ENCODE measurements around the gene RHBDF1.

GRCh38 chr16:106623-107324, 34.3 kb upstream of the RHBDF1 start:
- TF ChIP-seq CTCF (conservative IDR thresholded peaks at IDR 0.05; ENCODE audit: low read depth, low read length), result peak; percentile 83
- TF ChIP-seq EZH2 (IDR thresholded peaks at IDR 0.05; ENCODE audit: borderline replicate concordance, low read depth, low read length, poor library complexity, severe bottlenecking), result no peak
